ENCODE results near the gene LIMS1. TPM values are rescaled to one million over a fixed set of nuclear protein-coding genes. Genes with fewer than 3 reads are reported as not detected.
A peak's percentile ranks its signal among the peaks of the same experiment; 100 is the strongest.

LIMS1 gene
- total and polyA plus RNA-seq, 2 of the 13 experiments (the other 11 are each of a cell fraction or from before 2014, with no cell fraction given) = 38.3 to 49.6 TPM

DNA sequence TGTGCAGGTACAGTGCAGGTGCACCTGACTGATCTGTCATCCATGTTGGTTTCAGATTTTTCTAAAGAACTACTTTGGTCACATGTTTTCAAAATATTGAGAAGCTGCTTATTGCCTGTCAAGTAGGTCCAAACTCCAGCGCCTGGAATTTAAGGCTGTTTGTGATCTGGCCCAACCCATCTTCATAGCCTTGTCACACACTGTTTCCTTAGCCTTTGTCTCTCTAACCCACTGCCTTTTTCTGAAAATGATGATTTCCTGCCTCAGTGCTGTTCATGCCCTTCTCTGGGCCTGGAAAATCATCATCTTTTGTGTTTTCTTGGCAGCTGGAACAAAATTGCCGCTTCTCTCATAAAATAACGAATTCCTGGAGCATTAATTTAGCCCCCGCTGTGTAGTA, 7.2 kb downstream of the LIMS1 start:
- TF ChIP-seq SAP130 (CRISPR knock-in tag; IDR thresholded peaks at IDR 0.05; ENCODE audit: low read depth) (peak; percentile 11; the same call in 1 of the 2 replicates), TRIM24 (CRISPR knock-in tag; IDR thresholded peaks at IDR 0.05) (no peak), FOXJ3 (CRISPR knock-in tag; IDR thresholded peaks at IDR 0.05; ENCODE audit: borderline replicate concordance) (peak; percentile 14; the same call in 1 of the 2 replicates), HNF4A (CRISPR knock-in tag; IDR thresholded peaks at IDR 0.05) (peak; percentile 34), RORA (CRISPR knock-in tag; IDR thresholded peaks at IDR 0.05) (no peak)
- DNase-seq (ENCODE audit: low spot score) (no peak), FAIRE-seq (no peak), ATAC-seq (no peak)
- POLR2A ChIA-PET = interaction anchor here (1.5 kb wide), 1 partner anchor 8 kb away, joined by 11 read pairs; no protein-coding TSS in a partner anchor
- Histone ChIP-seq H3K9ac (ENCODE audit: insufficient read depth, low read depth, low read length) (no peak overlapping the region), H3K4me1 (ENCODE audit: insufficient read depth, low read length) (peaks cover 54% of the 10 kb centered on the region), H3K27ac (ENCODE audit: extremely low read length, insufficient read depth, low read length) (no peak overlapping the region), H2AFZ (ENCODE audit: low read length) (no peak overlapping the region), H3K4me2 (ENCODE audit: low read depth, low read length) (no peak overlapping the region), H3K27me3 (ENCODE audit: control insufficient read depth in 1 of 2, insufficient read depth in 2 of 2, low read length in 2 of 2) (no peaks in the 10 kb centered on the region), H4K20me1 (ENCODE audit: insufficient read depth, low read length) (peaks cover 36% of the 10 kb centered on the region), H3K79me2 (ENCODE audit: insufficient read depth, low read length) (peaks cover 95% of the 10 kb centered on the region), H3K4me3 (replicated peaks in 1 of 3; ENCODE audit: insufficient read depth in 1 of 3, low read depth in 2 of 3, low read length in 3 of 3) (no peak overlapping the region), H3K9me3 (ENCODE audit: low read length) (no peaks in the 10 kb centered on the region), H3K36me3 (replicated peaks in 1 of 2; ENCODE audit: control insufficient read depth in 1 of 2, insufficient read depth in 2 of 2, low read length in 2 of 2) (peaks cover 0 to 1% of the 10 kb centered on the region in 2 experiments; a peak in 2 of 5 replicates)
- intact Hi-C loops (cut with micrococcal nuclease; ENCODE audit: unreplicated experiment) = no loop called here
- 96% methylated on average over 4 of the region's 4 CpGs for WGBS (ENCODE audit: low lambda C conversion rate)
- BruUV-seq (replicated peaks) = no TSS peak
- CTCF ChIA-PET (ENCODE audit: low intra/inter-chr PET ratio, low total read pairs) = no interaction called here
- in situ Hi-C loops (cut with HindIII; ENCODE audit: extremely low pct_ligation_motif_present, low pct_unique_long_range_greater_than_20kb) = no loop called here

GRCh38 chr2:108542071-108542470, 7.8 kb downstream of the LIMS1 start:
- Histone ChIP-seq H3K27me3 (ENCODE audit: control insufficient read depth in 1 of 2, insufficient read depth in 2 of 2, low read length in 2 of 2) (no peaks in the 10 kb centered on the region), H3K79me2 (ENCODE audit: insufficient read depth, low read length) (peaks cover 94% of the 10 kb centered on the region), H3K9me3 (ENCODE audit: low read length) (no peaks in the 10 kb centered on the region), H3K36me3 (replicated peaks in 1 of 2; ENCODE audit: control insufficient read depth in 1 of 2, insufficient read depth in 2 of 2, low read length in 2 of 2) (peaks cover 1% of the 10 kb centered on the region in 2 experiments; a peak in 2 of 5 replicates), H3K4me2 (ENCODE audit: low read depth, low read length) (no peak overlapping the region), H2AFZ (ENCODE audit: low read length) (no peak overlapping the region), H3K9ac (ENCODE audit: insufficient read depth, low read depth, low read length) (no peak overlapping the region), H3K4me3 (replicated peaks in 1 of 3; ENCODE audit: insufficient read depth in 1 of 3, low read depth in 2 of 3, low read length in 3 of 3) (no peak overlapping the region), H3K27ac (ENCODE audit: extremely low read length, insufficient read depth, low read length) (no peak overlapping the region), H3K4me1 (ENCODE audit: insufficient read depth, low read length) (peaks cover 49% of the 10 kb centered on the region), H4K20me1 (ENCODE audit: insufficient read depth, low read length) (peaks cover 29% of the 10 kb centered on the region)
- ChIA-PET POLR2A (interaction anchor here (1.5 kb wide), 1 partner anchor 9 kb away, joined by 11 read pairs; no protein-coding TSS in a partner anchor), CTCF (ENCODE audit: low intra/inter-chr PET ratio, low total read pairs) (no interaction called here)
- 94% methylated on average over 4 of the region's 4 CpGs for WGBS (ENCODE audit: low lambda C conversion rate)
- BruUV-seq (replicated peaks) = no TSS peak
- in situ Hi-C loops (cut with HindIII; ENCODE audit: extremely low pct_ligation_motif_present, low pct_unique_long_range_greater_than_20kb) (no loop called here), intact Hi-C loops (cut with micrococcal nuclease; ENCODE audit: unreplicated experiment) (no loop called here)
- FAIRE-seq (no peak), DNase-seq (ENCODE audit: low spot score) (no peak), ATAC-seq (no peak)
- no peak for TF ChIP-seq SNRNP70 (IDR thresholded peaks at IDR 0.05; ENCODE audit: low read depth, low read length)
- TF ChIP-seq, protein P1, sequence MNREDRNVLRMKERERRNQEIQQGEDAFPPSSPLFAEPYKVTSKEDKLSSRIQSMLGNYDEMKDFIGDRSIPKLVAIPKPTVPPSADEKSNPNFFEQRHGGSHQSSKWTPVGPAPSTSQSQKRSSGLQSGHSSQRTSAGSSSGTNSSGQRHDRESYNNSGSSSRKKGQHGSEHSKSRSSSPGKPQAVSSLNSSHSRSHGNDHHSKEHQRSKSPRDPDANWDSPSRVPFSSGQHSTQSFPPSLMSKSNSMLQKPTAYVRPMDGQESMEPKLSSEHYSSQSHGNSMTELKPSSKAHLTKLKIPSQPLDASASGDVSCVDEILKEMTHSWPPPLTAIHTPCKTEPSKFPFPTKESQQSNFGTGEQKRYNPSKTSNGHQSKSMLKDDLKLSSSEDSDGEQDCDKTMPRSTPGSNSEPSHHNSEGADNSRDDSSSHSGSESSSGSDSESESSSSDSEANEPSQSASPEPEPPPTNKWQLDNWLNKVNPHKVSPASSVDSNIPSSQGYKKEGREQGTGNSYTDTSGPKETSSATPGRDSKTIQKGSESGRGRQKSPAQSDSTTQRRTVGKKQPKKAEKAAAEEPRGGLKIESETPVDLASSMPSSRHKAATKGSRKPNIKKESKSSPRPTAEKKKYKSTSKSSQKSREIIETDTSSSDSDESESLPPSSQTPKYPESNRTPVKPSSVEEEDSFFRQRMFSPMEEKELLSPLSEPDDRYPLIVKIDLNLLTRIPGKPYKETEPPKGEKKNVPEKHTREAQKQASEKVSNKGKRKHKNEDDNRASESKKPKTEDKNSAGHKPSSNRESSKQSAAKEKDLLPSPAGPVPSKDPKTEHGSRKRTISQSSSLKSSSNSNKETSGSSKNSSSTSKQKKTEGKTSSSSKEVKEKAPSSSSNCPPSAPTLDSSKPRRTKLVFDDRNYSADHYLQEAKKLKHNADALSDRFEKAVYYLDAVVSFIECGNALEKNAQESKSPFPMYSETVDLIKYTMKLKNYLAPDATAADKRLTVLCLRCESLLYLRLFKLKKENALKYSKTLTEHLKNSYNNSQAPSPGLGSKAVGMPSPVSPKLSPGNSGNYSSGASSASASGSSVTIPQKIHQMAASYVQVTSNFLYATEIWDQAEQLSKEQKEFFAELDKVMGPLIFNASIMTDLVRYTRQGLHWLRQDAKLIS (CRISPR knock-in tag; IDR thresholded peaks at IDR 0.05) = no peak
- no peak for TF ChIP-seq ZNF251 (CRISPR knock-in tag; IDR thresholded peaks at IDR 0.05)
- no peak for TF ChIP-seq ZSCAN25 (CRISPR knock-in tag; IDR thresholded peaks at IDR 0.05)
- TF ChIP-seq, protein P2, sequence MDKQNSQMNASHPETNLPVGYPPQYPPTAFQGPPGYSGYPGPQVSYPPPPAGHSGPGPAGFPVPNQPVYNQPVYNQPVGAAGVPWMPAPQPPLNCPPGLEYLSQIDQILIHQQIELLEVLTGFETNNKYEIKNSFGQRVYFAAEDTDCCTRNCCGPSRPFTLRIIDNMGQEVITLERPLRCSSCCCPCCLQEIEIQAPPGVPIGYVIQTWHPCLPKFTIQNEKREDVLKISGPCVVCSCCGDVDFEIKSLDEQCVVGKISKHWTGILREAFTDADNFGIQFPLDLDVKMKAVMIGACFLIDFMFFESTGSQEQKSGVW (CRISPR knock-in tag; IDR thresholded peaks at IDR 0.05; ENCODE audit: borderline replicate concordance) = no peak
- no peak for TF ChIP-seq IKZF1 (IDR thresholded peaks at IDR 0.05)
- TF ChIP-seq, protein P3, sequence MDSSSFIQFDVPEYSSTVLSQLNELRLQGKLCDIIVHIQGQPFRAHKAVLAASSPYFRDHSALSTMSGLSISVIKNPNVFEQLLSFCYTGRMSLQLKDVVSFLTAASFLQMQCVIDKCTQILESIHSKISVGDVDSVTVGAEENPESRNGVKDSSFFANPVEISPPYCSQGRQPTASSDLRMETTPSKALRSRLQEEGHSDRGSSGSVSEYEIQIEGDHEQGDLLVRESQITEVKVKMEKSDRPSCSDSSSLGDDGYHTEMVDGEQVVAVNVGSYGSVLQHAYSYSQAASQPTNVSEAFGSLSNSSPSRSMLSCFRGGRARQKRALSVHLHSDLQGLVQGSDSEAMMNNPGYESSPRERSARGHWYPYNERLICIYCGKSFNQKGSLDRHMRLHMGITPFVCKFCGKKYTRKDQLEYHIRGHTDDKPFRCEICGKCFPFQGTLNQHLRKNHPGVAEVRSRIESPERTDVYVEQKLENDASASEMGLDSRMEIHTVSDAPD (CRISPR knock-in tag; IDR thresholded peaks at IDR 0.05) = no peak
- TF ChIP-seq REXO4 (CRISPR knock-in tag; IDR thresholded peaks at IDR 0.05; ENCODE audit: borderline replicate concordance) = no peak
